Lower leg skin (tissue), 4 donors: ENCODE data around the gene YTHDF1. TPM values are rescaled to one million over a fixed set of nuclear protein-coding genes. Genes with fewer than 3 reads are reported as not detected.
"Not testable (repeated sequence)": the region's sequence is repeated elsewhere in the genome, so short reads cannot be mapped to it uniquely, and the experiment has no call there.

Experiments
- DNase-seq, 2 donors: peaks; one replicate each; pipeline ENCODE4 v3.0.0-alpha.2; 2019; ENCODE audit warnings: low spot score in 2 of 2
- H3K4me3 ChIP-seq: fragments of 200-600 bp; sonication (generic); 2 replicates; pipeline ENCODE4 v1.5.1; 2017; ENCODE audit warnings: mild to moderate bottlenecking, low read depth; ENCODE audit not compliant: poor library complexity, severe bottlenecking
- CTCF ChIP-seq, 3 donors: fragments of 450-650 bp; IDR thresholded peaks; one replicate each; pipeline ENCODE4 v1.5.1; 2016; ENCODE audit warnings: antibody characterized with exemption in 3 of 3, mild to moderate bottlenecking in 3 of 3, moderate library complexity in 2 of 3
- POLR2A ChIP-seq, 2 donors: fragments of 450-650 bp; IDR thresholded peaks; one replicate each; pipeline ENCODE4 v1.6.1; 2016 to 2017; ENCODE audit warnings: antibody characterized with exemption in 2 of 2, mild to moderate bottlenecking in 1 of 2, moderate library complexity in 1 of 2
- WGBS, 2 donors: methylation state at CpG; one replicate each; pipeline ENCODE4 v1.1.5; 2018; 5-methylcytosine and 5-hydroxymethylcytosine counted together
- intact Hi-C: fragments of 100-400 bp; cut with DNase I; formaldehyde crosslinking; loops from one replicate; pipeline ENCODE4 v1.15.0; 2023; ENCODE audit warnings: low total_unique reads
- total RNA-seq, 4 donors: library from RNA; depleted of rRNA; stranded (reverse); fragments of >200 nt; gene quantifications; one replicate each; pipeline ENCODE4 v1.1.0, GENCODE V29; 2016

YTHDF1 gene
- total RNA-seq, 4 donors from 2014 or later = 28.1 to 32.2 (median 30.6) TPM

DNA sequence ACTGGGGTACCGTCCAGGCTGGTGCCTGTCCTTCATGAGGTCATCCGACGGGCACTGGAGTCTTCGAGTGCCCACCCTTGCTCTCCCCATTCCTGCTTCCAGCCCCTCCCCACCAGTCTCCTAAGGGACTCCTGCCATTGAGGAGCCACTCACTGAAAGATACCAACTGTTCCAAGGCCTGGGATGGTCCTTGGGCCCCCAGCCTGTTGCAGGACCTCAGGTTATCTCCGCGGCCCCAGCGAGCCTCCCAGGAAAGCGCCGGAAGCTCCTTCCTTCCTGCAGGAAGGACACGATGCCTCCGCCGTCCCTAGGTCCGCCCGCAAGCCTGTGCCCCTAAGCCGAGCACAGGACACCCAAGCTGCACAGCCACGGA, 37.1 kb upstream of the YTHDF1 start:
- TF ChIP-seq CTCF (IDR thresholded peaks at IDR 0.05) (no peak), POLR2A (IDR thresholded peaks at IDR 0.05) (no peak)
- WGBS, 2 donors = 31 to 34% methylated on average over 10 to 16 of the region's 16 CpGs
- H3K4me3 ChIP-seq = no peak overlapping the region
- DNase-seq = no peak
- intact Hi-C loops = no loop called here

DNA sequence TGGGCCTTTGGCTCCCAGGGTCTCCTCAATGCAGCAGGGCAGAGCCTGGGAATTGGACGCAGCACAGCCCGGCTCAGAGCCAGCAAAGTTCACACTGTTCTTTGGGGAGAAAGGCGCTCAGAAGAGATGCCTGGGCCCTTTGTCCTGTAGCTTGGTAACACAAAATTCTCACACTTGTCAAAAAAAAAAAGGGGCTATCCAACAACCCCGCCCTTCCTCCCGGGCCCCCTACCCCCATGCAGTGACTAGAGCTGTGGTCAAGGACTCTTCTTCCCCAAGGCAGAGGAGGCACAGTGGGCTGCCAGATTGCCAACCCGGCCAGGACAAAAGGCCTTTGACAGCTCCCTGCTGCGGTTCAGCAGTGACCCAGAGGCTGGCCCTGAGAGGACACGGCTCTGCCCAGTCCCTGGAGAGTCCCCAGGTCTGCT, 36.4 kb upstream of the YTHDF1 start:
- no peak overlapping the region for H3K4me3 ChIP-seq
- DNase-seq = no peak
- TF ChIP-seq CTCF (IDR thresholded peaks at IDR 0.05) (no peak), POLR2A (IDR thresholded peaks at IDR 0.05) (no peak)
- WGBS, 2 donors = 73 to 84% methylated on average over 8 of the region's 8 CpGs
- intact Hi-C loops = no loop called here

DNA sequence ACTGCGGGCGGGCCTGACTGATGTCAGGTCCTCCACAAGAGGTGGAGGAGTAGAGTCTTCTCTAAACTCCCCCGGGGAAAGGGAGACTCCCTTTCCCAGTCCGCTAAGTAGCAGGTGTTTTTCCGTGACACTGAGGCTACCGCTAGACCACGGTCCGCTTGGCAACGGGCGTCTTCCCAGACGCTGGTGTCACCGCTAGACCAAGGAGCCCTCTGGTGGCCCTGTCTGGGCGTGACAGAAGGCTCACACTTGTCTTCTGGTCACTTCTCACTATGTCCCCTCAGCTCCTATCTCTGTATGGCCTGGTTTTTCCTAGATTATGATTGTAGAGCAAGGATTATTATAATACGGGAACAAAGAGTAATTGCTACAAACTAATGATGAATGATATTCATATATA, 35.4 kb upstream of the YTHDF1 start:
- 33 to 37% methylated on average over 13 to 14 of the region's 14 CpGs for WGBS, 2 donors
- H3K4me3 ChIP-seq, intact Hi-C loops, DNase-seq: not testable (repeated sequence)

GRCh38 chr20:63249891-63250290, 34.0 kb upstream of the YTHDF1 start:
- no peak for DNase-seq
- no peak overlapping the region for H3K4me3 ChIP-seq
- 85 to 95% methylated on average over 14 to 15 of the region's 15 CpGs for WGBS, 2 donors
- no peak for TF ChIP-seq CTCF (IDR thresholded peaks at IDR 0.05)
- intact Hi-C loops = no loop called here

GRCh38 chr20:63248835-63249591, 33.1 kb upstream of the YTHDF1 start:
- no peak for DNase-seq
- TF ChIP-seq POLR2A (IDR thresholded peaks at IDR 0.05) = no peak
- no peak for TF ChIP-seq CTCF (IDR thresholded peaks at IDR 0.05)
- no peak overlapping the region for H3K4me3 ChIP-seq
- intact Hi-C loops = no loop called here
- 72 to 84% methylated on average over 19 to 25 of the region's 25 CpGs for WGBS, 2 donors

GRCh38 chr20:63247671-63248228, 31.8 kb upstream of the YTHDF1 start:
- WGBS, 2 donors = 74 to 76% methylated on average over 14 to 22 of the region's 24 CpGs
- no peak overlapping the region for H3K4me3 ChIP-seq
- TF ChIP-seq CTCF (IDR thresholded peaks at IDR 0.05) = no peak
- TF ChIP-seq POLR2A (IDR thresholded peaks at IDR 0.05) = no peak
- intact Hi-C loops = no loop called here
- DNase-seq = no peak
